Erythroblast (primary cell): ENCODE data around the gene RBPJ.

ENCODE experiments used
- GATA1 ChIP-seq: IDR thresholded peaks from 2 replicates; pipeline ENCODE4 v1.6.1; 2011; ENCODE audit warnings: low read depth, mild to moderate bottlenecking, control low read depth, low read length, moderate library complexity
- POLR2A ChIP-seq: IDR thresholded peaks from 2 replicates; pipeline ENCODE4 v1.6.1; 2011; ENCODE audit warnings: mild to moderate bottlenecking, low read length

DNA sequence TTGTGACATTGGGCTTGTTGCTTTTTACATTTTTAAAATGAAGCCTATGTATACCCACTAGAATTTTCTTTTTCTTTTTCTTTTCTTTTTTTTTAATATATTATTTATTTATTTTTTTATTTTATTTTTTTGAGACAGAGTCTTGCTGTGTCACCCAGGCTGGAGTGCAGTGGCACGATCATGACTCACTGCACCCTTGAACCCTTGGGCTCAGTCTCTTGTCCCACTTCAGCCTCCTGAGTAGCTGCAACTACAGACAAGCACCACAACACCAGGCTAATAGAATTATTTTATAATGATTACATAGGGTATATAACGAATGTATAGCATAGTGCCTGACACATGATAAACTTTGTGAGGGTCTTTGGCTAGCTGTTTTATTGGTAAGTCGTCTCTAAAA lies 64.9 kb downstream of the RBPJ start:
- TF ChIP-seq POLR2A (no peak), GATA1 (no peak)
